GM19324 (cell line): ENCODE measurements around the gene TACO1.

ENCODE experiments used
- ATAC-seq: cut with Tn5 transposase; IDR thresholded peaks from one replicate; pipeline ENCODE4 v1.9.1; 2021; ENCODE audit warnings: mild to moderate bottlenecking, moderate library complexity; ENCODE audit not compliant: unreplicated experiment, low FRiP score

The TACO1 gene

DNA sequence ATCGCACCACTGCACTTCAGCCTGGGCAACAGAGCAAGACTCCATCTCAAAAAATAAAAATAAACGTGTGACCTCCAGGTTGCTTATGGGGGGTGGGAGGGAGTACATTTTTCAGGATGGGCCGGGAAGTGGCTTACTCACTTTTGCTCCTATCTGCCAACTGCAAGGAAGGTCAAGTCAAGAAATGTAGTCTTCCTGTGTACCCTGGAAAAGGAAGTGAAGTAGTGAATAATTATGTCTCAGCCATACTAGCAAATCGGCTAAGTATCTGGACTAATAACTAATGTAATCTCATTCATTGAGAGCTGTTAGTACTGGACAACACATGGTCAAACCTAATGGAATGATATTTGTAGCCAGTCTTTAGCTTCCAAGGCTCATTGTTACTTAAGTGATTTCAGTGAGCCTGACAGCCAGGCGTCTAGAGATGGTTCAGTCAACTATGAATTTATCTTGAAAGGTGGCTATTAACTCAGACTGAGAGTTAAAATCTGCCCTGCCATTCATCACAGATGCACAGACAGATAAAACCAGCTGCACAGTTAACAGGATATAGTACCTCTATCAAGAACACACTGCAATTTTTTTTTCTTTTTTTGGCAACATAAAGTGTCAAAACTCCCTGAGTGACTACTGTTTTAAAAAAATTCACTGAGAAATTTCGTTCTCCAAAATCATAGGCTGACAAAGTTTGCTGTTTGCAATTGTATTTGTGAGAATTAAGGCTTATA, 3.7 kb upstream of the TACO1 start:
- ATAC-seq: no peak

DNA sequence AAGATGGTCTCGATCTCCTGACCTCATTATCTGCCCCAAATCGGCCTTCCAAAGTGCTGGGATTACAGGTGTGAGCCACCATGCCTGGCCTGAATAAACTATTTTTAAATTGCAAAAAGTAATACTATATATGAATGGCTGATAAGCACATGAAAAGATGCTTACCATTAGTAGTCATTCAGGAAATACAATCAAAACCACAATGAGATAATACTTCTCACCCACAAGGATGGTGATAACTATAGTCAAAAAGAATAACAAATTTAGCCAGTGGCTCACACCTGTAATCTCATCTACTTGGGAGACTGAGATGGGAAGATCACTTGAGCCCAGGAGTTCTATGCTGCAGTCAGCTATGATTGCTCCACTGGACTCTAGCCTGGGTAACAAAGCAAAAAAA, 2.4 kb upstream of the TACO1 start:
- ATAC-seq: no peak

DNA sequence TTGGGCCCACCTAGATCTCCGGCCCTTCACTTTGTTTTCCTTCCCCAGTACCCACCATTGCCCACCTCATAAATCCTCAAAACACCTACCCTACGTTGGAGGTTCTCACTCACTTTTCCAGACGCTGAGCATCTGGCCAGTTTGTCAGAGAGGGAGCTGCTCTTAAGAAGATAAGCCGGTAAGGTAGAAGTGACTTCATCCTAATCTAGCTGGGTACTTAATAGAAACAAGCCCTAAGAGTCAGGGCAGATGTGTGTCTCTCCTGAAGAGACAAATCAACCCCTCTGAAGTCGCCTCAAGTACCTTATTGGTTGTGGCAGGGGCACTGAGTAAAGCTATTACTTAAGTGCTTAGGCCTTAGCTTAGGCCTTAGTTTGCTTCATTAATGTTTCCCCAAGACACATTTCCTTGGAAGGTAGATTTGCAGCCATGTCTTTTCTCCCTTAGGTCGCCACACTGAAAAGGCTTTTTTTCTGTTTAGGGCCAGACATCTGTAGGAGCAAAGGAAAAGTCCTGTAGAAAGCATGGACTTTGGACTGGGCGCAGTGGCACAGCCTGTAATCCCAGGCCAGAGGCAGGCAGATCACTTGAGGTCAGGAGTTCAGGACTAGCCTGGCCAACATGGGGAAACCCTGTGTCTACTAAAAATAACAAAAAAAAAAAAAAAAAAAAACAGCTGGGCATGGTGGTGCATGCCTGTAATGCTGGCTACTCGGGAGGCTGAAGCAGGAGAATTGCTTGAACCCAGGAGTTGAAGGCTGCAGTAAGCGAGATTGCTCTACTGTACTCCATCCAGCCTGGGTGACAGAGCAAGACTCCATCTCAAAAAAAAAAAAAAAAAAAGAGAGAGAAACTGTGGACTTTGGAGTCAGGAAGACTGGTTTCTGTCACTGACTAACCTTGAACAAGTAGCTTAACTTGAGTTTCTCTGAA, 1.0 kb downstream of the TACO1 start:
- no peak for ATAC-seq

DNA sequence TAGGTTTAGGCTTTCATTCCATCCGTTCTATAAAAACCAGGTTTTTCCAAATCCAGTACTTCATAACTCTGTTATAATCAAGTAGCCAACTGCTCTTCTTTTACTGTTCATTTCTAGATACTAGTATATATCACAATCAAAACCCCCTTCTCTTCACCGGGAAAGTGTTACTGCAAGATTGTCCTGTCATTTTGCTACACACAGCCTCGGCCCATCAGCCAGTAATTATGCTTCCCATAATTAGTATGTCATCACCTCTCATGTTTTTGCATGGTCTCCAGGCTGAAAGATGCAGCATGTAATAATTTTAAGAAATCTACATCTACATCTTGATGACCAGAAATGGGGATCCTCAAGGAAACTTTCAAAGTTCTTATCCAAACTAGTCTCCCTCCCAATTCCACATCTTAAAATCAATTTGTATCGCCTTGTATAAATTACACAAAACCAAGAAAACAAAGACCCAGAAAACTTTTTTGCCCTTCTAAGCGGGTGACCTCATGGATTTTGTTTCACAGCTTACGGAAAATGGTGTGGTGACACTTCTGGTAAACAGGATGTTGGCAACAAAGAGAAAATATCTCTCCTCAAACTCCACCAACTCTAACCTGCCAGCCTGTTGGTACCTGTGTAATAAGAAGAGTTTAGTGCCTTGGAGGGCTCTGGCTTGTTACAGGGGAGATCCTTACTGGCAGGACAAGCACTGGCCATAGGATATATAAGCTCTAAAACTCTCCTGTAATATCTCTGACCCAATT, 9.3 kb downstream of the TACO1 start:
- ATAC-seq: no peak

DNA sequence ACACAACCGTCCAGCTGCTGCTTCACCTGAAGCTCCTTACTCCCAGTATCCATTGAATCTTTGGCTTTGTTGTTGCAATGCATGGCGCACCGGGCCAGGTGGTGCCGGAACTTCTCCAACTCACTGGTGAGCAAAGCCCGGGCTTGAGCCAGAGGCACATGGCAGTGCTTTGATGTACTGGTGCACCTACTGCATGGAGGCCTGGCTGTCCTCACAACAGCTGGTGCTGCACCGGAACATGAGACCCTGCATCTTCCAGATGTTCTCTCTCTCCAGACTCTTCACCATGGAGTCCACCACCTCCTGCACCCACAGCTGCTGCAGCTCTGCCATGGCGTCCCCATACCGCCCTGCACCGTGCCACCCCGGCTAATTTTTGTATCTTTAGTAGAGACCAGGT, 10.2 kb downstream of the TACO1 start:
- ATAC-seq: no peak

DNA sequence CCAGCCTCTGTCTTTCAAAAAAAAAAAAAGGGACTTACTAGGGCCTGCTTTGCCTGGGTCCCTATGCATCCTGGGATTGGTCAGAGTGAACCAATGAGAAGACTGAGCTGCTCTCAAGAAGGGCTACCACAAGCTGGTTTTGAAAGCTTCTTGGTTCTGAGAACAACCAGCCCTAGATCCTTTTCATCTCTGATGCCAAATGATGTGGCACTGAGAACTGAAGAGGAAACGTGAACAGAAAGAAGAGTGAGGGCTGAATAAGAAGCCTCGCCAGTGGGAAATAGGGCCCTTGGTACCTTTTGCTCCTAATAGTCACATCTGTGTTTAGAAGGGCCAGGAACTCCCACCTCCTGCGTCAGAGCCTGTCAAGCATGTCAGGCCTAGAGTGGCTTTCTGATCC, 10.7 kb downstream of the TACO1 start:
- ATAC-seq: no peak

DNA sequence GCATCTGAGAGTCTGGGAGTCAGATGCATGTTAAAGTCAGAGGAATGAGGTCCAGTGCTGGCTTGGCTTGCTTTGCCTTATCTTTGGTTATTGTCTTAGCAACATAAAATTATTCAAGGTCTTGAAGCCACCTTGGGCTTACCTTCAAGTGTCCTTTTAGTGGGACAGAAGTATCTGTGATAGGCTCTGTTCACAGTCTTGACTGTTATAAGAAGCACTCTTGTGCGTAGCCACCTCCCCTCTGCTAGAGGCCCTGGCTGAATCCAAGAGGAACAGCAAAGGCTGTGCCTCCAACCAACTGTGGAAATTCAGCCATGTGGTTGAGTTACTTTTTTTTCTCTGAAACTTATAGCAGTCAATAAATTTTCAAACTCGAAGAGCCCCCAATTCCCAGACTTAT, 13.0 kb downstream of the TACO1 start:
- no peak for ATAC-seq

DNA sequence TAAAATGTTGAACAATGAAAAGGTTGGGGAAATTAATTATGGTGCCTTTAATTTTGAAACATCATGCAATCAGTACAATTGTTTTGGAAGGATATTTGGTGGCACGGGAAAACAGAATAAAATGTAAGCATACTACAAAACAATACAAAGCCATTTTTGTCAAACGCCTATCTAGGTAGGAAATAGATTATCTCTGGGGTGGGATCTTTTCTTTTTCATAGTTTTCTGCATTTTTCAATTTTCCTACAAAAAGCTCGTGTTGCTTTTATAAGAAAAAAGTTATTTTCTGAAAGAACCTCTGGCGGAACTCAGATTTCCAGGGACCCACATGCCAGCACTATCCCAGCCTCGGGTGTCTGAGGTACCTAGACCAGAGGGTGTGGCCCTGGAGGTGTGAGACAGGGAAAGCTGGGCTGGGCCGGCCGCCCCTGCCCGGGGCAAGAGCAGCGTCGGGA, 20.6 kb downstream of the TACO1 start:
- ATAC-seq: no peak

DNA sequence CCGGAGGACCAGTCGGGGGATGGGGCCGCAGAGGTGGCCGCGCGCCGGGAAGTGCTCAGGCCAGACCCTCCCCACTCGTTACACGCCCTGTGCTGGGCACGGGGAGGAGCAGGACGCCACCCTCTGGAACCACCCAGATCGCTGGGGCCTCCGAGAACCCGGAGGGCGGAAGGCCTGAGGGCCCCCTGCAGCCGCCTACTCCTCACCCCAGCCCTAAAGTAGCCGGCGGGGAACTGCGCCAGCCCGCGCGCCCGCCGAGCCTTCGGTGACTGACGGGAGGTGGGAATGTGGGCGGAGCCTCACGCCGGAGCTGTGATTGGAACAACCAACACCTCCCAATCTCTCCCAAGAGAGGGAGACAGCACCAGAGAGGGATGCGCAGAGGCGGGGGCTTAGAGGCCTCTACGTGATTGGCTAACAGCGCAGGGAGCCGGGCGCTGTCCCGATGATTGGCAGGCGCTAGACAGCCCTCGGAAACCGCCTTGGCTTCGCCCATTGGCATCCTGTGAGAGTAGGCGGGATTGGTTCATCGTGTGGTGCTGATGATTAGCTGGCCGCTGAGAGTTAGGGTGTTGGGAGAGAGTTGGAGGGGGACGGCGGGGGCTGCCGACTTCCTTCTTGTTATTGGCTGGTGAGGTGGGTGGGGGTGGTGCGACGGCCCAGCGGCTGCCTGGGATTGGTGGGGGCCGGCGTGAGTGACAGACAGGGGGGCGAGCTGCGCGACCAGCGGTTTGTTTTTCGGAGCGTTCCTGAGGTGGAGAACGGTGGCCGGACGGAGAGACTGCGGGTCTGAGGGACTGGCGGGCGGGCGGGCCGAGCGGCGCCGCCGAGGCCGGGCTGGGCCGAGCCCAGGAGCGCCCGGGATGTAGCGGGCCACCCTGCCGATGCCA, 21.2 kb downstream of the TACO1 start, which contains the start of gene MAP3K3:
TSS of gene MAP3K3 (plus strand) at position 734 of the 890 bp plus-strand sequence. CDS start 343 bp downstream, outside the sequence.
- ATAC-seq: peak; percentile 93

DNA sequence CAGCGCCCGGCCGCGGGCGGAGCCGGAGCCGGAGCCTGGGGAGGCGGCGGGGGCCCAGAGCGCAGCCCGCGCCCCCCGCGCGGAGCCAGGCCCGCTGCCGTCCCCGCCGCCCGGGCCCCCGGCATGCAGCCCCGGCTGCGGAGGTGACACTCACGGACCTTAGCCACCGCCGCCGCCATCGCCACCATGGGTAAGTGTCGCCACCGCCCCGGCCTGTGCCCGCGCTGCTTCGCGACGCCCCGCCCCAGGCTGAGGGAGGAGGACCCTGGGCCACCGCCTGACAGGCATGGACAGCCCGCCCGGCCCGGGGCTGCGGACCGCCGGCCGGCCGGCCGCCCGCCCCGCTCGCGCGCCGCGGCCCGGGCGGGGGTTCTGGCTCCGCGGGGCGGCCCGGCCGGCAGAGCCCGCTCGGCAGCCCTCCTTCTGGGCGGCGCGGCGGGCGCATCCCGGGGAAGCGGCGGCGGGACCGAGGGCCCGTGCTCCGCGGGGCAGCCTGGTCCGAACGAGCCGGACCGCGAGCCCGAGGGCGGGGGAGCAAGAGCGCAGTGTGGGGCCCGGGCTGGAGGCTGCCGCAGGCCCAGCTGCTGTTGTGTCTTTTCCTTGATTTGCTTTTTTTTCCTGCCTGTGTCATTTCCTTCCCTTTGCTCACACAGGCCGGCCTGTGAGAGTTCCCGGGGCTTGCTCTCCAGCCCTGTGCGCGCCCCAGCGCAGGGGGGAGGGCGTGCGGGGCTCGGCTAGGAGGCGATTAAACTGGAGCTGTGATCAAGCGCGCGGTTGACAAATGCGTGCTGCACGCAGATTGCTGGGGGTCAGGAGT, 22.1 kb downstream of the TACO1 start:
- ATAC-seq: peak; percentile 41

DNA sequence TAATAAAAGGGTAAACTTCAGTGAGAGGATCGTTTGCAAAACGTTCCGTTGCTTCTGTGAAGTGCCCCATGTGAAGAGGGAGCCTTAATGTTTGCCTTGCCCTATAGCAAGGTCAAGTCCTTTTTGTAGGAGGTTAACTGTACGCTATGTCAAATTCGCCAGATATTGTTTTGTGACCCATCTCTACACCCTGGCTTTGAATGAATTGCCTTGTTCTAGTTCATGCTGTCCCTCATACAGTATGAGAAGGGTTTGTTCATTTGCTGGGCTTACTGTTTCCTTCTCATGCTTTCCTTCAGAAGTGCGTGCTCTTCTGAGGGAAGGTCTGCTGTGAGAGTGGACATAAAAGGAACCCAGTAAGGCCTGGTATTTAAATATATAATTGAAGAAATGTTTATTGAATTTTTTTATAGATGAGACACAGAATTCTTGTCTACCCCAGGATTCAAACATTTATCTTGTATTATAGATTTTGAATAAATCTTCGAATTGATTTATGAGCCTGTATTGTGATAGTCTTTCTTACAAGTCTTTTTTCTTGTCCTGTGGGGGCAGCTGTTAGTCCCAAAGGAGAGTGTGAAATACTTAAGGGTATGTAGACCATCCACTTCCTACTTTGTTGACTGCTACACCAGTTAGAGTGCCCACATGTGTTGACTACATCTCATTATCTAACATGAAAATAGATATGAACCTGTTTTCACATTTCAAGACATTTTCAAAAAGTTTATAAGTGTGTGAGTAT, 23.3 kb downstream of the TACO1 start:
- ATAC-seq: no peak

DNA sequence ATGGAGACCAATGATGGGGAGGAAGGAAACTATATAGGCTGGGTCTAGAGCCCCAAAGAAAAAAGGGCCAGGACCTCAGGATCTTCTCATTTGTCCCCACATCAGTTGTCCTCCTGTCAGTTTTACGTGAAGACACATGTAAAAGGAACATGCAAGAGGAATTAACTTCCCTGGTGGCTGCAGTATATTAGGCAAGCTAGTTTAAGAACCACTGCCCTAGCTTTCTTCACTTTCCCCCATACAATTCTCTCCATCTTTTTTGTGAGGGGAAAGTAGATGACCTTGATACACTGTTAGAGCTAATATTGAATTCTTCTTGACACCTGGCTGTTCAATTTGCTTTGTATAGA, 23.8 kb downstream of the TACO1 start:
- ATAC-seq: no peak

DNA sequence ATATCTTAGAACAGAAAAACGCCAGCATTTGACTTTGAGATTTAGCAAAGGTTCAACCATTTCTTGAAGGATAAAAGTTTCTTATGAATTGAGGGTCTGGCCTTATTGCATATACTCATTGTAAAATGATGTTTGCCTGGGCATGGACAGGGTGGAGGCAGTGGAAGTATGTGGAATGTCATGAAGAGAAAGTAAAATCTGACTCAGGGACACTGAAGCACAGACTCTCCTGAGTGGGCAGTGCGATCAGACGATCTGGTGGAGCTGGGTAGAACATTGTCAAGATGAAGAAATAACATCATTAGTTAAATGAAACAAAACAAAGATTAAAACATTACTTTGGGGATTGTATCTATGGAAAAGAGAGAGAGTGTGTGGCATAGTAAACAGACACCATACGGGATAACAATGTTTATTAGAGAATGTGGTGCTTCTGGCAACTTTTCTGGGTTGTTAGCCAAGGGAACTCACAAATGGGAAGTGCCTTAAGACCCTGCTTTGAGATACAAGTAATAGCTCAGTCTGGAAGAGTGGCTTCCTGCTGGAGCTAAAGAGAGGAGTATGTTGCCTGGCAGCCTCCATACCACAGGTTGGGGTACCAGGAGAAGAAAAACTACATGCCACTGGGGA, 26.0 kb downstream of the TACO1 start:
- no peak for ATAC-seq

DNA sequence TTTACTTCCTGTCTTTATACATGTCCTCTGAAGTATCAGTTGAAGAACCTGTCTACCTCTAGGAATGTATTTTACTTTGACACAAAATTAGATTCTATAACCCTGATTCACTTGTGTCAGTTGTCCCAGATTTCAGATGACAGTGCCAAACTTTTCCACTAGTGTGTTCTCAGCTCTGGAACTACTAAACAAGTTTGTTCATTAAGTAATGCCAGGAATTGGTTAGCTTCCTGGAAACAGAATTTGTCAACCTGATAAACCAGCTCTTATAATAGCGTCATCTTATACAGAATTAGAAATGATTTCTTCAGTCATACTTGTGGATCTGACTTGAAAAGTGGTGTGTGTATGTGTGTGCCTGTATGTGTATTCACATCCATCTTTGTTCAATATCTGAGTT, 28.9 kb downstream of the TACO1 start:
- no peak for ATAC-seq

DNA sequence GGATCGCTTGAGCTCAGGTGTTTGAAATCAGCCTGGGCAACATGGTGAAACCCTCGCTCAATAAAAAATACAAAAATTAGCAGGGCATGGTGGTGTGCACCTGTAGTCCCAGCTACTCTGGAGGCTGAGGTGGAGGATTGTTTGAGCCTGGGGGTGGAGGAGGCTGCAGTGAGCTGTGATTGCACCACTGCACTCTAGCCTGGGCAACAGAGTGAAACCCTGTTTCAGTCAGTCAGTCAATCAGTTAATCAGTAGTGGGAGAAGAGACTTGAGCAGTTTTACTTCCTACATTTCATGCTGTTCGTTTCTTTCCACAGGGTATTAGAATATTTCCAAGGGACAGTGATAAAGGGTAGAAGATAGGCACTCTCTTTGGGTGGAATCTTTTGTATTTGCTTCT, 30.4 kb downstream of the TACO1 start:
- no peak for ATAC-seq

DNA sequence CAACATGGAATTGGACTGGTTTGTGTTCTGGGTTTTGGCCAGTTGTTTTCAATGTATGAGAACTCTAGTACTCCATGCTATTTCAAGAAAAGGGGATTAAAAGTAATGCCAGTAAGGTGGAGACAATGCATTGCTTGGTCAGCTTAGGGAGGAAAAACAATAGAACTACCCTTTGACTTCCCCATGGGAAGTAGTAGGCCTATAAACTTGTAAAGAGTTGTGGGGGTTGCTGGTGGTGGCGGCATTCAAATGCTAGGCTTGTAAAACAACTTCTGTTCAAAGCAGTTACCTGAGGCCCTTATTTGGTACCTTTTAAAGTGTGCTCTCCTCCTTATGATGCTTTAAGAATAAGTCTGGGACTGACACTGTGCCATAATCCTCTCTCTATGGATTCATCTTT, 30.9 kb downstream of the TACO1 start:
- ATAC-seq: no peak

DNA sequence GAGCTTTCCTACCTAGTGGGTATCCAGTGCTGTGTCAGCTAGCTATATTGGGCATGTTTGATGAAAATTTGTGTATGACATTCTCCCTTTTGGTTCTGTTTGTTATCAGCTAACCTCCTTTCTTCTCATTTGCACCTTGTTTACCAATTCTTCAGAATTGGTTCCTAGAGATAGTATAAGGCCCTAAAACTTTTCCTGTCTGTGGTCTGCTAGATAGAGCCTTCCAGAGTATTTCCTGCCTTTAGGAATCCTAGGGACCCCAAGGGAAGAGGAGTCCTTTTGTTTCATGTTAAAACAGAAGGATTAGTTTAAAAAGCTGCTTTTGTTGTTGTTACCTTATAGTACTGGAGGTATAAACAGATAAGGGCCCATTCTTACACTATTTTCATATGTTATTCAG, 33.0 kb downstream of the TACO1 start:
- no peak for ATAC-seq

DNA sequence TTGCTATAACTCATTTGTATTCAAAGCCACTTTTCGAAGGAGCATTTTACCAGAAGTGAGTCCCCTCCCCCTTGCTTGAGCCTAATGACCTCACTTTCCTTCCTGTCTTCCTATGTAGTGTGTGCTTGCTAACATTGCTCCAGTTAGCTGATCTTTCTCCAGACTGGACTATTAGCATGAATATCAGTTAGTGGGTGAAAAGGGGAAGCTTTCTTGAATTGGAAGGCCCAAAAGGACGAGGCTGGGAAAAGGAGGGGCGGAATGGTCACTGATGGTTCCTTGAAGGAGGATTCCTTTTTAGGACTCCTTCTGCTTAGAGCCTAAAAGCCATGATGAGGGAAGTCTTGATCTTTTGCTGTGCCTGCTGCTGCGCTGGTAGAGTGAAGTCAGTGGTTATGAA, 33.5 kb downstream of the TACO1 start:
- ATAC-seq: no peak
